ENCODE results near the gene DCUN1D2.

Gene DCUN1D2

GRCh38 chr13:113428469-113428865 lies 62.0 kb downstream of the DCUN1D2 start:
- in situ Hi-C loops (cut with MboI; ENCODE audit: low sequenced_read_pairs) = no loop called here

DNA sequence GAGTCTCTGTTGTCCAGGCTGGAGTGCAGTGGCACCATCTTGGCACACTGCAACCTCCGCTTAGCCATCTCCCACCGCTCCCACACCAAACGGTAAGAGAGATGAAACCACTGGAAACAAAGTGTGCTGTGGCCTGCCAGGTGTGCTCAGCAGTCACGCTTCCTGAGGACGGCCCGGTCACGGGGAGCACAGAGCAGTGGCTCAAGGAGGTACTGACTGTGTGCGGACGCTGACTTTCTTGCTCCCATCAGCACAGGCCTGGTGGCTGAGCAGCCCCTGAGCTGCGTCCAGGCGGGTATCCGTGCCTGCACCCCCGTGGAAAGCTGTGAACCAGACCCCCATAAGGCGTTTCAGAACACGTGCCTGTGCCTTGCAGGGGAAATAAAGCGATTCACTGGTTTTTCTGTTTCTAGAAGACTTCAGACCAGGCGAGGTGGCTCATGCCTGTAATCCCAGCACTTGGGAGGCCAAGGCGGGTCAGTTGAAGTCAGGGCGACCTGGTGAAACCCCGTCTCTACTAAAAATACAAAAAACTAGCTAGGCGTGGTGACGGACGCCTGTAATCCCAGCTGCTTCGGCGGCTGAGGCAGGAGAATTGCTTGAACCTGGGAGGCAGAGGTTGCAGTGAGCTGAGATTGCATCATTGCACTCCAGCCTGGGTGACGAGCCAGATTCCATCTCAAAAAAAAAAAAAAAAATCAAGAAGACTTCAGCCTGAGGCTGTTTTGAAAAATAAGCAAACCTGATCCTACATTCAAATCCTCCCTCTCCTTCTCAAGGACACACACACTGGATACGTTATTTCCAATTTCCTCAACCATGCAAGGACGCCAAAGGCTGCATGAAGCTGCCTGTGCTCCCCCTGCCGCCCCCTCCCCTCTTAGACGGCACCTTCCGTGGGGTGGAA lies 62.7 kb downstream of the DCUN1D2 start:
- in situ Hi-C loops (cut with MboI; ENCODE audit: low sequenced_read_pairs) = no loop called here

DNA sequence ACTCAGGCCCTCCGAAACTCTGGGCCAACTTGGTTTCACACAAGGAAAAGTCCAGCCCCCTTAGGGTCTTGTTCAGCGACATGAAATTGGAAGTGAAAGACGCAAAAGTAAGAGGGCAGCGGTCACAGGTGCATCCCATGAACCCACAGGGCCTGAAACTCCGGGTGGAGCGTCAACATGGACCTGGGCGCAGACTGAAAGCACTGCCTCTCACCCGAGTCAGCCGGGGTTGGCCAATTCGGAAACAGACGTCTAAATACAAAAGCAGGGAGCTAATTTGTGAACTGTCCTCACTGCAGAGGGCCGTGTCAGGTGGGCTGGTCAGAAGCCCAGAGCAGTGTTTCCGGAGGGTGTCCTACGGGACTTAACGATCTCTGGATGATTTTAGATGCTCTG lies 63.9 kb downstream of the DCUN1D2 start:
- in situ Hi-C loops (cut with MboI; ENCODE audit: low sequenced_read_pairs) = no loop called here

DNA sequence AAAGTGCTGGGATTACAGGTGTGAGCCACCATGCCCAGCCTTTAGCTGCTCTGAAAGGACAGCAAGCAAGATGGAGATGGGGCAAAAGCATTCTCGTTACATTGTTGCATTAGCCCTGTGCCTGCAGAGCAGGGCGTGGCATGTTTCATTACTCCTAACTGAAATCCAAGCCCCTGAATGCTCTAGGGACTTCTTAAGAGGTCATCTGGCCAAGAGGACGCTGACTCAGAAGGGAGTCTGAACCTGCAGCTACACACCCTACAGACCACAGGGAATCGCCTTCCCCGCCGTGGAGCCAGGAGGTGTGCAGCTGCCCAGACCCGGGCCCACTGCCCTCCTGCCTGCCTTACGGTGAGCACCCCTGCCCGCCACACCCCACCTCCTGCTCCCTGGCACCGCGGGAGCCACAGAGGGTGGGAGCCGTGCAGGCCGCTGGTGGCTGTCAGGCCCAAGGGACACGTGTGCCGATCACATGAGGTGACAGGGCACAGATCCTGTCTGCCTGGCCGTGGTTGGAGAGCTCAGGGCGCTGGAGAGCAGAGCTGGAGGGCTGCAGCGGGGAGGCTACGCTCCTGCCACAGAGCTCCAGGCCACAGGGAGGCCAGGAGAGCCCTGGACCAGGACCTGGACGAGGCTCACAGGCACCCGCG lies 64.4 kb downstream of the DCUN1D2 start:
- in situ Hi-C loops (cut with MboI; ENCODE audit: low sequenced_read_pairs) = no loop called here

GRCh38 chr13:113423520-113424163 lies 66.9 kb downstream of the DCUN1D2 start:
- in situ Hi-C loops (cut with MboI; ENCODE audit: low sequenced_read_pairs) = no loop called here

DNA sequence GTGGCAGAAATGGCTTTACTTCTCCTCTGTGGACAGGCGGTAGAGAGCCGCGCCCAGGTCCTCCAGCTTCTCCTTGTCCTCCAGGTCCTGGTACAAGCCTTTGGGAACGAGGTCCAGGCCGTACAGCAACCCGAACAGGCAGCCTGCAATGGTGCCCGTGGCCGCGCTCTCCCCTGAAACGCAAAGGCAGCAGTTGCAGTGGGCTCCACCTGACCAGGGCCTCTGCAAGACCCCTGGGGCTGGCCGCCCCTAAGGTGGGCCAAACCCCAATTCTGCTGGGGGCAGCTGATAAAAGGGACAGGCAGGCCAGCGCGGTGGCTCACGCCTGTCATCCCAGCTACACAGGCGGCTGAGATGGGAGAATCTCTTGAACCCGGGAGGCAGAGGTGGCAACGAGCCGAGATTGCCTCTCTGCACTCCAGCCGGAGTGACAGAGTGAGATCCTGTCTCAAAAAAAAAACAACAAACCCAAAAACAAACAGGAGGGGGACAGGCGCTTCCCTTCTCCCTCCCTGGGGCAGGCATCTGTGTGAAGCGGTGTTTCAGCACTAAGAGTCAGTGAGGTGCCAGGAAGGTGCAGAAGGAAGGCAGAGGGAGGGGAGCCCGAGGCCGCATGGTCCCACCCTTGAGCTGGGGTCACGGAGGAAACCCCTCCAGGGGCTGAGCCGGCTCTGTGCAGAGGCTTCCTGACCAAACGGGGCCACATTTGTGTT lies 67.5 kb downstream of the DCUN1D2 start:
- in situ Hi-C loops (cut with MboI; ENCODE audit: low sequenced_read_pairs) = no loop called here

DNA sequence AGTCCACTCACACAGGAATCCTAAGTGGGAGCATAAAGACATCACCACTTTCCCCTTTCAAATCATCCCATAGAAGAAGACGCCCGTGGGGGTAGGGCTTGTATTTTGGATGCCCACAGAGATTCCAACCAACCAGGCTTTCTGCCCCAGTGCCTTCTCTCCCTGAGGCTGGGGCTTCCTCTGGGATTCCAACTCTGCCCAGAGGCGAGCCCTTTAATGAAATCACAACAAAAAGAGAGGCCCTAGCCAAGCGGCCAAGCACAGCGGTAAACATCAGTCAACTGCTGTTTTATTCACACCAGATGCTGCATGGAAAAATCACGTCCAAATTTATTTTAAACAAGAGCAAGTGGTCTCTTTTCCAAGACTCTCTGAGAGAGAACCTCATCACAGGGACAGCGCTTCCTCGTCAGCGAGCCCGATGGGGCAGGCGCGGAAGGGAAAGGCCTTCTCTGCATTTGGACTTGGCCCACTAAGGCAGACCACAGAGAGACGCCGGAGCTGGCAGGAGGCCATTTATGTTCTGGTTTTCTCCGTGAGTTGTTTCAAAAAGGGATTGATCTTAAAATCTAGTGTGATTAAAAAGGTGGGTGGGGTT lies 68.7 kb downstream of the DCUN1D2 start:
- in situ Hi-C loops (cut with MboI; ENCODE audit: low sequenced_read_pairs) = no loop called here

- in situ Hi-C loops (cut with MboI; ENCODE audit: low sequenced_read_pairs) = no loop called here
Measured at GRCh38 chr13:113420833-113421600, 69.5 kb downstream of the DCUN1D2 start.

- in situ Hi-C loops (cut with MboI; ENCODE audit: low sequenced_read_pairs) = no loop called here
Measured at GRCh38 chr13:113420232-113420631, 70.3 kb downstream of the DCUN1D2 start.

GRCh38 chr13:113419531-113420193 lies 70.8 kb downstream of the DCUN1D2 start:
- in situ Hi-C loops (cut with MboI; ENCODE audit: low sequenced_read_pairs) = no loop called here

DNA sequence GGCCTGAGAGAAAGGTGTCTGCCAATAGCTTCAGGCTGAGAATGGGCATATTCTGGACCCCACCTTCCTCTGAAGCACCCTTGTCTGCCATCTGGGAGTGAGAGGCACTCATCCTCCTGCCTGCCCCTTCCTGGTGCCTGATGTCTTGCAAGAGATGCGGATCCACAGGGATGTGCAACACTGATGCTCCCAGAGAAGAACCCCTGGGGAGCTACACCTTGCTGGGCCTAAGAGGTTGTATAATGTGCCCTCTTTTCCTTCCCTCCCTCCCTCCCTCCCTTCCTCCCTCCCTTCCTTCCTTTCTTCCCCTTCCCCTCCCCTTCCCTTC lies 71.8 kb downstream of the DCUN1D2 start:
- in situ Hi-C loops (cut with MboI; ENCODE audit: low sequenced_read_pairs) = no loop called here

DNA sequence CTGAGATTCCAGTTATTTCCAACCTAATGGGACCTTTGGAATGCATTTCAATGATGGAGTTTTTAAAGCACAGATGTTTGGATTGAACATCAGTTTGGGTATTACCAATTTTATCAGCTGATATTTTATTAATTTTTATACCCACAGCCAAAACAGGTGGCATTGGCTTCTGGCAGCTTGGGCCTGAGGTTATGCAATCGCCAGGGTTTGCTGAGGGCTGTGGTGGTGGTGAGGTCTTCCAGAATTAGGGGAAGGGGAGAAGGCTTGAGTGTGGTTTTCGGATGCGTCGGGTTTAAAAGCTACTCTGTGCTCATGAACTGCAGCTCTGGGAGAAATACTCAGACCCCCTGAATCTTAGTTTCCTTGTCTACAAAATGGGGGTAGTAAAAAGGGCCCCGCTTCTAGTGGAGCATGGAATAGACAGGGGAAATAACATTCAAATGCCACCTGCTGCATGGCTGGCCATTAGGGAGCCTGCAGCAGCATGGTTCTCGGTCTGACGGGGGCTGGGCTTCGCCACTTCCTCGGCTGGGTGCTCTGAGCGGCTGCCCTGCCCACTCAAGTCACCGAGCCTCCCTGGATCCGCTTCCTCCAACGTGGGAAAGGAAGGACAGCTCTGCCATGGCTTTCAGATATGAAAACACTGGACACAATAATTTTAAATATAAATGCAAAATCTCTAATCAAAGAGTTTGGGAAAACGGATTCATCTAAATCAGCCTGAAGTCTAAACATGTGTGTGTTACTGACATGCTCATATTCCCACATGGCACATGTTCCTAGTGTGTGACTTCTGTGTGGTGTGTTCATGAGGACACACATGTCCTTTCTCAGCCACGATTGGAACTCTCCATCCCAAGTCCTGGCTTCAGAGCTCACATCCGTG lies 72.4 kb downstream of the DCUN1D2 start:
- in situ Hi-C loops (cut with MboI; ENCODE audit: low sequenced_read_pairs) = no loop called here

DNA sequence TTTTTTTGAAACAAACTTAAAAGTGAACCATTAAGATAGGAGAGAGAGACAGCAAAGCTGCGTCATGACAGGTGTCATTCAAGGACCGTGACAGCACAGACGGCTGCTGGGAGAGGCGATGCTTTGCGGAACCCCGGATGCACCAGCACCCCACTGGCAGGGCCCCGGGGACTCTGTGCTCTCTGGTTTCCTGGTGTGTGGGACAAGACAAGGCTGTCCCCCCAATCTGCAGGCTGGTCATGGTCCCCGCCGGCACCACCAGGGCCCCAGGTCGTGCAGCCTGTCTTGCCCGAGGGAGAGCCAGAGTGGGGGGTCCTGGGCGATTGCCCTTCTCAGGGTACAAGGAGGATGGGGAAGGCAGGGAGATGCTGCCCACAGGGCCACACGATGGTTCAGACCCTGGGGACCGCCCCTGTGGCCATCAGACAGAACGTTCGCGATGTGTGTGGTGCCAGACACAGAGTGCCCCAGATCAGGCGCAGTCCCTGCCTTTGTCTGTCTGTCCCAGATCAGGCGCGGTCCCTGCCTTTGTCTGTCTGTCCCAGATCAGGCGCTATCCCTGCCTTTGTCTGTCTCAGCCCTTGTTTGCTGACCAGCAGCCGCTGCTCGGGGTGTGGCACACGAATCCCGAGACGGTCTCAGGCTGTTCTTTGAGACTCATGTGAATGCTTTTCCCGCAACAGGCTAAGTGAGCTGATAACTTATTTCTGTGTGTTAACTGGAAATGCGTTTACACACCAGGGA lies 73.3 kb downstream of the DCUN1D2 start:
- in situ Hi-C loops (cut with MboI; ENCODE audit: low sequenced_read_pairs) = no loop called here

DNA sequence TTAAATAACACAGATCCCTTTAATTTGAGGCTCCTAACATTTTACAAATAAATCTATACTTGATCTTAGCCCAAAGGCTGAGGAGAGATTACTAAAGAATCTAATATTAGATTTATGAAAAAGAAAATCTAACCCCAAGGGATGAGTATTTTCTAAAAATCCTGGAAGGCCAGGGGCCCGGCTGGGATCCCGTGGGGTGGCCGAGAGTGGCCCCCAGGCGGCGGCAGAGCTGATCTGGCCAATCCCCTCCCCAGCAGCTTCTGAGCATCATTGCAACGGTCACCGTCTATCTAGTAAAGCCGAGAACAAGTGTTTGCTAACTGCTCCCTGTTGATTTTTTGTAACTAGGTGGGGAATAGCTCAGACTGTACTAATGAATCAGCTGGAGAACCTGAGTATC lies 74.7 kb downstream of the DCUN1D2 start:
- in situ Hi-C loops (cut with MboI; ENCODE audit: low sequenced_read_pairs) = no loop called here

GRCh38 chr13:113415032-113415431 lies 75.5 kb downstream of the DCUN1D2 start:
- in situ Hi-C loops (cut with MboI; ENCODE audit: low sequenced_read_pairs) = no loop called here

GRCh38 chr13:113414335-113414734 lies 76.2 kb downstream of the DCUN1D2 start:
- in situ Hi-C loops (cut with MboI; ENCODE audit: low sequenced_read_pairs) = no loop called here

- in situ Hi-C loops (cut with MboI; ENCODE audit: low sequenced_read_pairs) = no loop called here
Measured at GRCh38 chr13:113413898-113414282, 76.6 kb downstream of the DCUN1D2 start.
